ENCODE data around the gene TNFRSF9.
A peak's percentile ranks its signal among the peaks of the same experiment; 100 is the strongest.
"Not testable (repeated sequence)": the region's sequence is repeated elsewhere in the genome, so short reads cannot be mapped to it uniquely, and the experiment has no call there.

The TNFRSF9 gene

DNA sequence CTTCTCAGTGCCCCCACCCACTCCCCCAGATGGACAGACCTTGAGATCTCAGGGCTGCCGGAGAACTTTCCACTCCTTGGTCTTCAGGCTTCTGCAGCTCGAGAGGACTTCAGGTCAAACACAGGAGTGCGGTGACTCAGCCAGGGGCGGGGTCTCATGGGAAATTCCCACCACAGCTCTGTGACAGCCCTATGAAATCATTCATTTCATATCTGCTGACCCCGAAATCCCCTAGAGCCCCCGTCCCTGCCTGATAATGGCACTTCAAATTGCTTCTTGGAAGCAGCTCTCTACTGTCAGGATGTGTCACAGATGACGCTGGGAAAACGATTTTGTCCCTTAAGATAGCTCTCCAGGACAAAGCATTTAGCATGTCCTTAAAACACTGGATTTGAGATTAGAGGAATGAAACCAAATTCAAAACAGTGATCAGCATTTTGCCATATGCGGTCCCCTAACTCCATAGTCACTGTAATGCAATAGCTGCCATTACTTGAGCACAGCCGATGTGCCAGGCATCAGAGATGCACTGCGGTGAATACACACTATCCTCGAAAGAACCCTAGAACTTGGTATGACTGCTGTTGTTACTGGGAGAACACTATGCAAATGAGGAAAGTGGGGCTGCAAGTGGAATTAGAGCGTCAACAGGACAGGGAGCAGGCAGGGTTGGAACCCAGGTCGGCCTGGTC, at the start of gene TNFRSF9:
Gene TNFRSF9 (minus strand): TSS at position 95 of the 692 bp plus-strand sequence. CDS start 845 bp downstream, outside the sequence.
- DNase-seq: no peak

GRCh38 chr1:7989762-7990428, 49.3 kb upstream of the TNFRSF9 start:
- no peak for DNase-seq

GRCh38 chr1:7988576-7988975, 47.9 kb upstream of the TNFRSF9 start:
- DNase-seq: no peak

DNA sequence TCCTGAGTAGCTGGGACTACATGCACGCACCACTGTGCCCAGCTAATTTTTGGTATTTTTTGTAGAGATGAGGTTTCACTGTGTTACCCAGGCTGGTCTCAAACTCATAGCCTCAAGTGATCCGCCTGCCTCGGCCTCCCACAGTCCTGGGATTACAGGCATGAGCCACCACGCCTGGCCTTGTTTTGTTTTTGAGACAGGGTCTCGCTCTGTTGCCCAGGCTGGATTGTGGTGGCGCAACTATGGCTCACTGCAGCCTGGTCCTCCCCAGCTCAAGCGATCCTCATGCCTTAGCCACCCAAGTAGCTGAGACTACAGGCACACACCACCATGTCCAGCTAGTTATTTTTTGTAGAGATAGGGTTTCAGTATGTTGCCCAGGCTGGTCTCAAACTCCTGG, 46.9 kb upstream of the TNFRSF9 start:
- DNase-seq: no peak

- no peak for DNase-seq
Observed at GRCh38 chr1:7985851-7986612, 45.4 kb upstream of the TNFRSF9 start.

DNA sequence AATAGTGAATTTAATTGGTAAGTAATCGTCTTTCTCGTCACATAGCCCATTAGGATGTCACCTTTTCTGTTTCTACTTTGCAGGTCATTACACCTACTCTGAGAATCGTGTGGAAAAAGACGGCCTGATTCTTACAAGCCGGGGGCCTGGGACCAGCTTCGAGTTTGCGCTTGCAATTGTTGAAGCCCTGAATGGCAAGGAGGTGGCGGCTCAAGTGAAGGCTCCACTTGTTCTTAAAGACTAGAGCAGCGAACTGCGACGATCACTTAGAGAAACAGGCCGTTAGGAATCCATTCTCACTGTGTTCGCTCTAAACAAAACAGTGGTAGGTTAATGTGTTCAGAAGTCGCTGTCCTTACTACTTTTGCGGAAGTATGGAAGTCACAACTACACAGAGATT, 44.2 kb upstream of the TNFRSF9 start:
- DNase-seq: no peak

DNA sequence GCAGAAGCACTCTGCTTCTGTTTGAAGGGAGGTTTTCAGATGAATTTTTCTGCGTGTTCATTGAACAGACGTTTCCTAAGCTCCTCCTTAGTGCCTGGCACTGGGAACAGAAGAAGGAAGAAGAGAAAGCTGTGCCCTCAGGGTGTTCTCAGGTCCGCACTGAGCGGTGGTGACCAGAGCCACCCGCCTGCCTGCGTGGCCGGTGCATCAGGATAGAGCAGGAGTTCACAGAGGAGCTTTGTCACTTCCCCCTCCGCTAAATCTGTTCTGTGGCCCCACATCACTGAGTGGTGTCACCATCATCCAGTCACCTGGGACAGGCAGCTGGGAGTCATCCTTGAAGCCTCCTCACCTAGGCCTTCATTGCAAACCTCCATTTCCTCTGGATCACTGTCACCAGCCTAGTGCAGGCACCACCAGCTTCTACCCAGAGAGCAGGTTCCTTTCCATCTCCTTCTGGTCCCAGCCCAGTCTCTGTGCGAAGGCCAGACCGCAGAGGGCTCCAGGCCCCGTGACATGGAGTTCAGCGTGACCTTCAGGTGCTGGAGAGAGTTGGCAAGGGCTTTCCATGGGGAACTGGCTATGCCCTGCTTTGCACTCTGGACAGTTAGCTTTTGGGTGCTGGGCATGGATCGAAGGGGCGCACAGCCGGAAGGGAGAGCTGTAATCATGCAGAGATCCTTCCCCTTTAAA, 42.6 kb upstream of the TNFRSF9 start:
- no peak for DNase-seq

GRCh38 chr1:7980984-7981383, 40.3 kb upstream of the TNFRSF9 start:
- no peak for DNase-seq

DNA sequence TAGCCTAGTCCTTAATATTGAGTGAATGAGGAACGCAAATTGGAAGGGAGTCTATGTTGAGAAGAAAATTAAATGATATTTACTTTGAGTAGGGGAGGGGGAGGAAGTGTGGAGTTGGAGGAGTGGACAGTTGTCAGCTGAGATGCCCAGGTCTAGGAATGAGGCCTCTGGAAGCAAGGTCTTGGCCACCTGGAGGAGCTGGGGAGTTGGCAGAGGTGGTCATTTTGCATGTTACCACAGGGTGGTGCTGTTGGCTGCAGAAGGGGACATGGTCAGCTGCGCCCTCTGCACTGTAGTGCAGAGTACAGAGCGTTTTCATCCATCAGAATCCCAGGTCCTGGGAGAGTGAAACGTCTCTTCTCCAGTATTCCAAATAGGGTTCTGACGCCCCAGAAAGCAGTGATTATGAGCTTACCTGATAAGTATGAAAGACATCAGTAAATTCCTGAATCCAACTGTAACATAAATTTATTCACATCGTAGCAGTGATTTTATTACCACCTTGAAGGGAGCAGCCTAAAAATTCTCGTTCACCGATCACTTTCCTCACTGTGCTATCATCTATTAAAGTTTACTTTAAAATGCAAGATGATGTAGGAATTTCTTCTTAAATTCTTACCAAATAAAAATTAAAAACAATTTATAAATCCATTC, 34.7 kb upstream of the TNFRSF9 start:
- DNase-seq: peak; percentile 33 to 42

DNA sequence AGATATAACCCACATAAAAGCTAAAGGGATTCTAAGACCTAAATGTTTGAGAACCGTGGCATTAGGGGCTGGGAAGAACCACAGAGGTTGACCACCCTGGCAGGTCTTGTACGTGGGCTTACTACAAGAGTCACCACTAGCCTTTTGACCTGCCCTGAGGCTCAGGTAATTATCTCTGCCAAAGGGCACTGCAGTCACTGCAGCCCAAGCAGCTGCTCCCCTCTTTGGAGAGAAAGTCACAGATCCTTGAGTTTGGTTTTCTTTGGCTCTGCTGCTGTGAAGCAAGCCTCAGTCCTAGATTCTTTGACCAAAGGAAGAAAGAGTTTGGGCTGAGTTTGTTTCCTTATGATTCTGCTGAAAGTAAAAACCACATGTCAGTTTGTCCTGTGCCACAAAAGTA, 32.4 kb upstream of the TNFRSF9 start:
- DNase-seq: no peak

- no peak for DNase-seq
Observed at GRCh38 chr1:7972285-7972684, 31.6 kb upstream of the TNFRSF9 start.

- DNase-seq: no peak
Observed at GRCh38 chr1:7971024-7971423, 30.4 kb upstream of the TNFRSF9 start.

GRCh38 chr1:7970246-7970645, 29.6 kb upstream of the TNFRSF9 start:
- no peak for DNase-seq

GRCh38 chr1:7967651-7968050, 27.0 kb upstream of the TNFRSF9 start:
- no peak for DNase-seq

DNA sequence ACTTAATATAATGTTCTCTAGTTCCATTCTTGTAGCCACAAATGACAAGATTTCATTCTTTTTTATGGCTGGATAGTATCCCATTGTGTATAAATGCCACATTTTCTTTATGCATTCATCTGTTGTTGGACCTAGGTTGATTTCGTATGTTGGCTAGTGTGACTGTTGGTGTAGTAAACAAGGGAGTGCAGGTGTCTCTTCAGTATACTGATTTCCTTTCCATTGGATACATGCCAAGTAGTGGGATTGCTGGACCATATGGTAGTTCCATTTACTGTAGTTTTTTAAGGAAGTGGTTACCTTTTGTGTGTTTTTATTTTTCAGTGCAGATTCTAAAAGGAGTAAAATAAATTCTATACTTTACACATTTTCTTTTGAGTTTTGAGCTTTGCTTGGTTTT, 26.6 kb upstream of the TNFRSF9 start:
- no peak for DNase-seq

DNA sequence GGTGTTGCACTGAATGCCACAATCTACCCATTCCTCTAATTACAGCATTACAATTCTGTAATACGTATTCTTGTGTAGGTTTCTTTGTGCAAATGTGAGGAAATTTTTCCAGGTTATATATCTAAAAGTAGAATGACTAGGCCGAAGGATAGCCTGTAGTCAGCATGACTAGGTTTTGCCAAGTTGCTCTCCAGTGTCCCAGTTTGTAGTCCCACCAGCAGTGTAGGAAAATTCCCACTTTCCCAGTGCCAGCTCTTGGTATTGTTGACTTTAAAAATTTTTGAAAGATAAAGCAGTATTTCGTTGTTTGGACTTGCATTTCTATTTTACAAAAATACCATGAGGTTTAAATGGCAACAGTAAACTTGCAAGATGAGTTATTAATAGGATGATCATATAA, 23.8 kb upstream of the TNFRSF9 start:
- DNase-seq: no peak

- DNase-seq: not testable (repeated sequence)
Observed at GRCh38 chr1:7963841-7964240, 23.2 kb upstream of the TNFRSF9 start.

DNA sequence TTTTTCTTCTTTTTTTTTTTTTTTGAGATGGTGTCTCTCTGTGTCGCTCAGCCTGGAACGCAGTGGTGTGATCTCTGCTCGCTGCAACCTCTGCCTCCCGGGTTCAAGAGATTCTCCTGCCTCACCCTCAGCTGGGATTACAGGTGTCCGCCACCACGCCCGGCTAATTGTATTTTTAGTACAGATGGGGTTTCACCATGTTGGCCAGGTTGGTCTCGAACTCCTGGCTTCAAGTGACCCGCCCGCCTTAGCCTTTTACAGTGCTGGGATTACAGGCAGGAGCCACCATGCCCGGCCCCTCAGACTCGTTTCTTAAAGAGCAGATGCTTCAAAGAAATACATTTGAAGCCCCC, 22.7 kb upstream of the TNFRSF9 start:
- not testable (repeated sequence) for DNase-seq

- DNase-seq: no peak
Observed at GRCh38 chr1:7962636-7963377, 22.2 kb upstream of the TNFRSF9 start.

GRCh38 chr1:7962014-7962335, 21.3 kb upstream of the TNFRSF9 start:
- no peak for DNase-seq

DNA sequence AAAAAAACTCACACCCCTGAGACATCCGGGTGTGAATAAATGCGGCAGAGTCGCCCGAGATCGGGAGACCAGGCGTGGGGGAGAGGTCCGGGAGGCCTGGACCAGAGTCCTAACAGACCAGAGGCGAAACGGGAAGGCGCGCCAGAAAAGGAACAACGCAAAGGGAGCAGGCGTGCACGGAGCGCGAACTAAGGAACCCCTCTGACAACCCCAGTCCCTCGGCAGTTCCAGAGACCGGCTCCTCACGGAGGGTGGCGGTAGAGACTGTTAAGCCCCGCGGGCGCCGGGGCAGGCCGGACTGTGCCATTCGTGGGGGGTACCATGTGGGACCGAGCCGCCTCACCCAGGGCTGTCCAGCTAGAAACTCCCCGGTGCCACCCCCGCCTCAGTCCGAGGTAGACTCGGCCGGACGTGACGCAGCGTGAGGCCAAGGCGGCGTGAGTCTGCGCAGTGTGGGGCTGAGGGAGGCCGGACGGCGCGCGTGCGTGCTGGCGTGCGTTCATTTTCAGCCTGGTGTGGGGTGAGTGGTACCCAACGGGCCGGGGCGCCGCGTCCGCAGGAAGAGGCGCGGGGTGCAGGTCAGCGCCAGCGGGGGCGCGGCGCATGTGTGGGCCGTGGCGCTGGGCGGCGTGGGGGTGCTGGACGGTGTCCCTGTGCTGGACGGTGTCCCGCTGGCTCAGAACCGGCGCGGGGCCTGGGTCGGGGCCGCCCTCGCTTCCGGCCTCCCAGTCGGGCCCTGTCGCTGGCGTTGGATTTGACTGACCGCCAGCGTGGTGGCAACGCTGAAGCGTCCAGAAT, 20.8 kb upstream of the TNFRSF9 start, which contains the start of gene PARK7:
Gene PARK7 (plus strand): TSS at position 496 of the 798 bp plus-strand sequence. CDS start 1,075 bp downstream, outside the sequence.
- DNase-seq: peak; percentile 97
